ENCODE measurements around the gene RYR3.

Gene RYR3

GRCh38 chr15:33834892-33835743 is 524.4 kb downstream of the RYR3 start:
- DNase-seq (ENCODE audit: low spot score): no peak

- DNase-seq (ENCODE audit: low spot score): no peak
Observed at GRCh38 chr15:33837294-33837693, 526.5 kb downstream of the RYR3 start.

- no peak for DNase-seq (ENCODE audit: low spot score)
Observed at GRCh38 chr15:33839540-33839939, 528.8 kb downstream of the RYR3 start.

GRCh38 chr15:33840615-33841014 is 529.8 kb downstream of the RYR3 start:
- no peak for DNase-seq (ENCODE audit: low spot score)

GRCh38 chr15:33844186-33844585 is 533.4 kb downstream of the RYR3 start:
- no peak for DNase-seq (ENCODE audit: low spot score)

- no peak for DNase-seq (ENCODE audit: low spot score)
Observed at GRCh38 chr15:33844597-33844996, 533.8 kb downstream of the RYR3 start.

- no peak for DNase-seq (ENCODE audit: low spot score)
Observed at GRCh38 chr15:33846142-33846541, 535.4 kb downstream of the RYR3 start.

GRCh38 chr15:33846862-33847261 is 536.1 kb downstream of the RYR3 start:
- no peak for DNase-seq (ENCODE audit: low spot score)

GRCh38 chr15:33848011-33848410 is 537.2 kb downstream of the RYR3 start:
- no peak for DNase-seq (ENCODE audit: low spot score)

GRCh38 chr15:33851079-33851478 is 540.3 kb downstream of the RYR3 start:
- no peak for DNase-seq (ENCODE audit: low spot score)

GRCh38 chr15:33852094-33852493 is 541.3 kb downstream of the RYR3 start:
- peak; percentile 28 for DNase-seq (ENCODE audit: low spot score)

GRCh38 chr15:33852570-33852969 is 541.8 kb downstream of the RYR3 start:
- DNase-seq (ENCODE audit: low spot score): peak; percentile 56

- DNase-seq (ENCODE audit: low spot score): no peak
Observed at GRCh38 chr15:33857726-33858125, 547.0 kb downstream of the RYR3 start.

GRCh38 chr15:33858836-33859235 is 548.1 kb downstream of the RYR3 start:
- no peak for DNase-seq (ENCODE audit: low spot score)

- no peak for DNase-seq (ENCODE audit: low spot score)
Observed at GRCh38 chr15:33859992-33860545, 549.3 kb downstream of the RYR3 start.

GRCh38 chr15:33860754-33861153 is 550.0 kb downstream of the RYR3 start:
- no peak for DNase-seq (ENCODE audit: low spot score)

GRCh38 chr15:33864360-33865075 is 553.8 kb downstream of the RYR3 start:
- no peak for DNase-seq (ENCODE audit: low spot score)

GRCh38 chr15:33865416-33865815 is 554.6 kb downstream of the RYR3 start:
- no peak for DNase-seq (ENCODE audit: low spot score)

GRCh38 chr15:33866101-33866737 is 555.5 kb downstream of the RYR3 start:
- no peak for DNase-seq (ENCODE audit: low spot score)

- no peak for DNase-seq (ENCODE audit: low spot score)
Observed at GRCh38 chr15:33871980-33872379, 561.2 kb downstream of the RYR3 start.

GRCh38 chr15:33872416-33873106 is 561.8 kb downstream of the RYR3 start:
- peak; percentile 44 for DNase-seq (ENCODE audit: low spot score)

- DNase-seq (ENCODE audit: low spot score): no peak
Observed at GRCh38 chr15:33874156-33874555, 563.4 kb downstream of the RYR3 start.
